PC-9 (cell line): ENCODE measurements around the gene APOL2. TPM values are rescaled to one million over a fixed set of nuclear protein-coding genes. Genes with fewer than 3 reads are reported as not detected.
"Not testable (repeated sequence)": the region's sequence is repeated elsewhere in the genome, so short reads cannot be mapped to it uniquely, and the experiment has no call there.

ENCODE experiments used
- BruUV-seq: library from RNA; stranded (reverse); fragments of 400-500 nt; replicated peaks from 2 replicates; lab custom pipeline; 2021; lab: Mats Ljungman, UMichigan
- CTCF ChIA-PET: fragments of 300-600 bp; sonication (Branson Sonifier 250); formaldehyde crosslinking; loops from one replicate; lab custom pipeline; 2022; ENCODE audit warnings: antibody characterized with exemption; lab: Charles Lee
- POLR2A ChIA-PET: fragments of 300-600 bp; sonication (Branson Sonifier 250); formaldehyde crosslinking; loops from one replicate; lab custom pipeline; 2022; ENCODE audit warnings: antibody characterized with exemption; ENCODE audit not compliant: unreplicated experiment; lab: Charles Lee
- DNase-seq, 2 experiments: peaks; one replicate each; pipeline versions ENCODE4 v3.0.0 to v3.0.0-alpha.2; 2015 to 2022; ENCODE audit warnings: mixed read lengths in 1 of 2
- H2AFZ ChIP-seq: fragments of 200-600 bp; sonication (generic); 2 replicates; pipeline ENCODE4 v1.8.1; 2017; ENCODE audit warnings: antibody characterized with exemption
- H3F3A ChIP-seq: fragments of 200-600 bp; sonication (generic); 2 replicates; pipeline ENCODE4 v1.8.1; 2017; ENCODE audit warnings: antibody characterized with exemption, mild to moderate bottlenecking, low read depth; ENCODE audit not compliant: insufficient read depth
- H3K27ac ChIP-seq: fragments of 200-600 bp; sonication (generic); 2 replicates; pipeline ENCODE4 v1.6.1; 2016; ENCODE audit warnings: mixed run types
- H3K27me3 ChIP-seq: fragments of 200-600 bp; sonication (generic); 2 replicates; pipeline ENCODE4 v1.6.1; 2016; ENCODE audit warnings: low read depth, mixed run types; ENCODE audit not compliant: insufficient read depth
- H3K36me3 ChIP-seq: fragments of 200-600 bp; sonication (generic); 2 replicates; pipeline ENCODE4 v1.6.1; 2016; ENCODE audit warnings: low read depth, mixed run types
- H3K4me1 ChIP-seq: fragments of 200-600 bp; sonication (generic); replicated peaks from 2 replicates; pipeline ENCODE4 v1.6.1; 2016; ENCODE audit warnings: mixed run types; ENCODE audit not compliant: insufficient read depth
- H3K4me2 ChIP-seq: fragments of 200-600 bp; sonication (generic); 2 replicates; pipeline ENCODE4 v1.6.1; 2017; ENCODE audit warnings: mixed run types
- H3K4me3 ChIP-seq: fragments of 200-600 bp; sonication (generic); 2 replicates; pipeline ENCODE4 v1.6.1; 2016; ENCODE audit warnings: mixed run types
- H3K79me2 ChIP-seq: fragments of 200-600 bp; sonication (generic); 2 replicates; pipeline ENCODE4 v1.6.1; 2017; ENCODE audit warnings: low read depth, mixed run types
- H3K9me2 ChIP-seq: fragments of 200-600 bp; sonication (generic); 2 replicates; pipeline ENCODE4 v1.8.1; 2017; ENCODE audit warnings: mild to moderate bottlenecking; ENCODE audit not compliant: insufficient read depth
- H3K9me3 ChIP-seq: fragments of 200-600 bp; sonication (generic); 2 replicates; pipeline ENCODE4 v1.8.1; 2016; ENCODE audit warnings: low read depth; ENCODE audit not compliant: insufficient read depth
- H4K20me1 ChIP-seq: fragments of 200-600 bp; sonication (generic); 2 replicates; pipeline ENCODE4 v1.8.1; 2017; ENCODE audit not compliant: insufficient read depth
- CTCF ChIP-seq: fragments of 200-600 bp; sonication (generic); conservative IDR thresholded peaks from 2 replicates; pipeline ENCODE4 v1.6.1; 2017; ENCODE audit warnings: mixed run types, antibody characterized with exemption, mild to moderate bottlenecking, moderate library complexity
- EZH2 ChIP-seq: fragments of 200-600 bp; sonication (generic); IDR thresholded peaks from 2 replicates; pipeline ENCODE4 v1.8.0; 2017; ENCODE audit warnings: antibody characterized with exemption, low read depth
- intact Hi-C: fragments of 100-400 bp; cut with micrococcal nuclease; formaldehyde crosslinking; loops from one replicate; pipeline ENCODE4 v1.10.0; 2022; ENCODE audit not compliant: unreplicated experiment
- total RNA-seq: library from RNA; stranded (reverse); gene quantifications from 2 replicates; pipeline ENCODE4 v1.2.3, GENCODE V29; 2021

APOL2 gene
- total RNA-seq, 1 experiment from 2014 or later: 27.4 TPM

GRCh38 chr22:36206255-36206654 lies 33.1 kb downstream of the APOL2 start:
- no peak for DNase-seq
- Histone ChIP-seq H2AFZ (no peak overlapping the region), H3K4me3 (no peak overlapping the region), H3K79me2 (no peaks in the 10 kb centered on the region), H3K9me3 (peaks cover 18% of the 10 kb centered on the region), H3K9me2 (no peaks in the 10 kb centered on the region), H3F3A (peaks cover 17% of the 10 kb centered on the region; the same call in 1 of the 2 replicates), H4K20me1 (no peaks in the 10 kb centered on the region), H3K27ac (no peak overlapping the region), H3K4me2 (no peak overlapping the region), H3K27me3 (peaks cover 5% of the 10 kb centered on the region; the same call in 1 of the 2 replicates), H3K4me1 (peaks cover 21% of the 10 kb centered on the region), H3K36me3 (no peaks in the 10 kb centered on the region)
- intact Hi-C loops: no loop called here
- BruUV-seq: no TSS peak
- POLR2A ChIA-PET: no interaction called here
- CTCF ChIA-PET: no interaction called here
- TF ChIP-seq CTCF (no peak), EZH2 (no peak)

GRCh38 chr22:36205573-36205972 lies 33.8 kb downstream of the APOL2 start:
- H3K27ac ChIP-seq, H3K4me3 ChIP-seq, H3K36me3 ChIP-seq, intact Hi-C loops, CTCF ChIA-PET, BruUV-seq, H3K79me2 ChIP-seq, H4K20me1 ChIP-seq, H3K4me2 ChIP-seq, H3K9me2 ChIP-seq, H2AFZ ChIP-seq, POLR2A ChIA-PET, DNase-seq, H3K27me3 ChIP-seq: not testable (repeated sequence)
- Histone ChIP-seq H3K4me1 (peaks cover 21% of the 10 kb centered on the region), H3F3A (peaks cover 17% of the 10 kb centered on the region; the same call in 1 of the 2 replicates), H3K9me3 (peaks cover 17% of the 10 kb centered on the region)

- no peak for DNase-seq
- CTCF ChIA-PET: no interaction called here
- H3K9me2 ChIP-seq: no peaks in the 10 kb centered on the region
- no peak overlapping the region for H3K27ac ChIP-seq
- H3K36me3 ChIP-seq: no peaks in the 10 kb centered on the region
- intact Hi-C loops: loop anchor here (5.0 kb wide), 1 partner anchor 33 kb away; the partner anchor contains the start of gene APOL2
- TF ChIP-seq EZH2 (no peak), CTCF (no peak)
- no TSS peak for BruUV-seq
- H3K4me3 ChIP-seq: no peak overlapping the region
- H3K27me3 ChIP-seq: no peaks in the 10 kb centered on the region
- H3K4me1 ChIP-seq: peaks cover 21% of the 10 kb centered on the region
- POLR2A ChIA-PET: no interaction called here
- H3K9me3 ChIP-seq: peaks cover 12% of the 10 kb centered on the region
- no peak overlapping the region for H2AFZ ChIP-seq
- no peaks in the 10 kb centered on the region for H4K20me1 ChIP-seq
- H3K79me2 ChIP-seq: no peaks in the 10 kb centered on the region
- H3K4me2 ChIP-seq: no peak overlapping the region
- peaks cover 17% of the 10 kb centered on the region; the same call in 1 of the 2 replicates for H3F3A ChIP-seq
These were observed 34.7 kb downstream of the APOL2 start for GRCh38 chr22:36204632-36205015.
